HCT116 (cell line): Measurements from ENCODE around the gene MGST1. TPM values are rescaled to one million over a fixed set of nuclear protein-coding genes. Genes with fewer than 3 reads are reported as not detected.

Source experiments
- ATAC-seq: fragments of 200-7000 bp; cut with Tn5 transposase; 2 replicates; pipeline ENCODE4 v1.9.1; 2020; ENCODE audit warnings: mild to moderate bottlenecking, moderate library complexity
- BruUV-seq: library from RNA; stranded (reverse); fragments of 400-500 nt; replicated peaks from 2 replicates; lab custom pipeline; 2021; lab: Mats Ljungman, UMichigan
- CTCF ChIA-PET: fragments of 300-600 bp; sonication (Branson Sonifier 250); formaldehyde crosslinking; loops from one replicate; lab custom pipeline; 2021; ENCODE audit warnings: antibody characterized with exemption; lab: Charles Lee
- POLR2A ChIA-PET: fragments of 300-600, 350-600 bp; sonication (Branson Sonifier 250); formaldehyde crosslinking; loops from one replicate; lab custom pipeline; 2021; ENCODE audit warnings: antibody characterized with exemption; lab: Charles Lee
- RAD21 ChIA-PET, 2 experiments: fragments of 300-600 bp; sonication (Branson Sonifier 250); formaldehyde crosslinking; loops; one replicate each; lab custom pipeline; 2023; ENCODE audit warnings: low total read pairs in 2 of 2; ENCODE audit not compliant: uncharacterized antibody in 2 of 2, unreplicated experiment in 2 of 2, low non-redundant PET in 1 of 2; lab: Charles Lee
- DNase-seq: peaks from one replicate; pipeline ENCODE4 v3.0.0-alpha.2; 2010; ENCODE audit warnings: low read depth, low spot score
- H2AFZ ChIP-seq: fragments of 200-600 bp; shearing (Covaris generic), sonication (generic); 2 replicates; pipeline ENCODE4 v1.6.1; 2017; ENCODE audit warnings: low read depth, mixed run types, mixed read lengths, antibody characterized with exemption, low read length; ENCODE audit not compliant: poor library complexity, severe bottlenecking
- H3K27ac ChIP-seq: 2 replicates; pipeline ENCODE4 v1.5.1; 2012; ENCODE audit warnings: low read depth, low read length
- H3K27me3 ChIP-seq: fragments of 200-600 bp; sonication (generic); 2 replicates; pipeline ENCODE4 v1.6.1; 2016; ENCODE audit warnings: mixed run types, low read length, mixed read lengths; ENCODE audit not compliant: insufficient read depth
- H3K36me3 ChIP-seq, 2 experiments: fragments of 200-500 bp in 1 of 2; fragments of 200-600 bp in 1 of 2; sonication (Bioruptor generic) in 1 of 2; sonication (generic) in 1 of 2; 2 replicates each; pipeline versions ENCODE4 v1.5.1 to v1.6.1; 2014 to 2016; ENCODE audit warnings: low read length in 2 of 2, inconsistent platforms in 1 of 2, mixed read lengths in 1 of 2, mixed run types in 1 of 2; ENCODE audit not compliant: insufficient read depth in 2 of 2, control insufficient read depth in 1 of 2
- H3K4me1 ChIP-seq, 2 experiments: fragments of 200-600 bp in 1 of 2; sonication (generic) in 1 of 2; 2 replicates each; pipeline versions ENCODE4 v1.5.1 to v1.6.1; 2012 to 2017; ENCODE audit warnings: low read length in 2 of 2, inconsistent platforms in 1 of 2, mild to moderate bottlenecking in 1 of 2, mixed read lengths in 1 of 2, mixed run types in 1 of 2, moderate library complexity in 1 of 2; ENCODE audit not compliant: insufficient read depth in 2 of 2, control insufficient read depth in 1 of 2
- H3K4me2 ChIP-seq: fragments of 200-600 bp; sonication (generic); 2 replicates; pipeline ENCODE4 v1.6.1; 2017; ENCODE audit warnings: mixed run types, low read length, mixed read lengths
- H3K4me3 ChIP-seq, 2 experiments: fragments of 200-600 bp in 1 of 2; sonication (generic) in 1 of 2; replicated peaks in 1 of 2; 2 replicates each; pipeline ENCODE4 v1.5.1; 2011 to 2016; ENCODE audit warnings: low read length in 2 of 2, control low read depth in 1 of 2, low read depth in 1 of 2, mild to moderate bottlenecking in 1 of 2, mixed read lengths in 1 of 2, mixed run types in 1 of 2
- H3K79me2 ChIP-seq: fragments of 200-600 bp; sonication (generic); 2 replicates; pipeline ENCODE4 v1.6.1; 2017; ENCODE audit warnings: mild to moderate bottlenecking, mixed run types, low read length, moderate library complexity, mixed read lengths; ENCODE audit not compliant: insufficient read depth
- H3K9ac ChIP-seq: fragments of 200-600 bp; sonication (generic); 2 replicates; pipeline ENCODE4 v1.6.1; 2016; ENCODE audit warnings: low read length, mixed read lengths
- H3K9me2 ChIP-seq: fragments of 200-600 bp; sonication (generic), shearing (Covaris generic); 2 replicates; pipeline ENCODE4 v1.6.1; 2017; ENCODE audit warnings: mixed run types, mild to moderate bottlenecking, moderate library complexity; ENCODE audit not compliant: insufficient read depth
- H3K9me3 ChIP-seq, 2 experiments: fragments of 200-500 bp in 1 of 2; fragments of 200-600 bp in 1 of 2; sonication (Bioruptor generic) in 1 of 2; sonication (generic) in 1 of 2; 2 replicates each; pipeline ENCODE4 v1.6.1; 2014 to 2017; ENCODE audit warnings: low read length in 2 of 2, mixed read lengths in 2 of 2, inconsistent platforms in 1 of 2, low read depth in 1 of 2, mild to moderate bottlenecking in 1 of 2, mixed run types in 1 of 2, moderate library complexity in 1 of 2; ENCODE audit not compliant: control insufficient read depth in 1 of 2, insufficient read depth in 1 of 2
- H4K20me1 ChIP-seq: fragments of 200-600 bp; sonication (generic), shearing (Covaris generic); 2 replicates; pipeline ENCODE4 v1.6.1; 2017; ENCODE audit warnings: mixed run types, mild to moderate bottlenecking, moderate library complexity; ENCODE audit not compliant: insufficient read depth
- CEBPB ChIP-seq: IDR thresholded peaks from 2 replicates; pipeline ENCODE4 v1.6.1; 2012; ENCODE audit warnings: low read depth
- EGR1 ChIP-seq: IDR thresholded peaks from 2 replicates; pipeline ENCODE4 v1.6.1; 2012; ENCODE audit warnings: low read depth
- ELF1 ChIP-seq: IDR thresholded peaks from 2 replicates; pipeline ENCODE4 v1.6.1; 2012; ENCODE audit warnings: low read depth, borderline replicate concordance
- EZH2 ChIP-seq: fragments of 200-600 bp; sonication (generic); IDR thresholded peaks from 2 replicates; pipeline ENCODE4 v1.6.1; 2017; ENCODE audit warnings: antibody characterized with exemption, mixed run types
- EZH2phosphoT487 ChIP-seq: fragments of 200-600 bp; IDR thresholded peaks from 2 replicates; pipeline ENCODE4 v1.6.1; 2018; ENCODE audit warnings: antibody characterized with exemption, borderline replicate concordance
- JUND ChIP-seq: IDR thresholded peaks from 2 replicates; pipeline ENCODE4 v1.6.1; 2012
- POLR2A ChIP-seq: IDR thresholded peaks from 2 replicates; pipeline ENCODE4 v1.7.0; 2011; ENCODE audit warnings: borderline replicate concordance; ENCODE audit not compliant: insufficient read depth, insufficient read length; ENCODE audit errors: extremely low read depth
- RAD21 ChIP-seq: IDR thresholded peaks from 2 replicates; pipeline ENCODE4 v1.6.1; 2012; ENCODE audit warnings: low read depth, mild to moderate bottlenecking
- SIN3A ChIP-seq: IDR thresholded peaks from 2 replicates; pipeline ENCODE4 v1.6.1; 2012; ENCODE audit warnings: low read depth
- SP1 ChIP-seq: IDR thresholded peaks from 2 replicates; pipeline ENCODE4 v1.6.1; 2012; ENCODE audit warnings: low read depth
- SRF ChIP-seq: IDR thresholded peaks from 2 replicates; pipeline ENCODE4 v1.6.1; 2012; ENCODE audit warnings: low read depth
- TCF7L2 ChIP-seq: IDR thresholded peaks from 2 replicates; pipeline ENCODE4 v1.7.0; 2011; ENCODE audit warnings: borderline replicate concordance, inconsistent platforms; ENCODE audit not compliant: insufficient read depth, insufficient read length; ENCODE audit errors: extremely low read depth
- YY1 ChIP-seq: IDR thresholded peaks from 2 replicates; pipeline ENCODE4 v1.6.1; 2011; ENCODE audit warnings: low read length, low read depth, moderate library complexity, mild to moderate bottlenecking; ENCODE audit not compliant: insufficient replicate concordance; ENCODE audit errors: extremely low read depth
- ZFX ChIP-seq: fragments of 450-650 bp; IDR thresholded peaks from 2 replicates; pipeline ENCODE4 v1.6.1; 2017
- ZNF274 ChIP-seq: fragments of 200-500 bp; sonication (Bioruptor generic); IDR thresholded peaks from 2 replicates; pipeline ENCODE4 v1.6.1; 2014; ENCODE audit warnings: mild to moderate bottlenecking, low read depth, low read length, inconsistent platforms
- intact Hi-C: fragments of 100-400 bp; cut with micrococcal nuclease; formaldehyde crosslinking; loops from 2 replicates; pipeline ENCODE4 v1.10.0; 2022
- total RNA-seq: library from RNA; stranded (reverse); gene quantifications from one replicate; pipeline ENCODE4 v1.2.1, GENCODE V29; 2021; ENCODE audit not compliant: unreplicated experiment
- TF ChIP-seq, protein P1 (sequence below), 3 experiments: fragments of 200-600 bp in 1 of 3; sonication (generic) in 1 of 3; IDR thresholded peaks in 2 of 3; conservative IDR thresholded peaks in 1 of 3; 2 replicates each; pipeline ENCODE4 v1.5.1; 2012 to 2017; ENCODE audit warnings: low read depth in 2 of 3, low read length in 2 of 3, antibody characterized with exemption in 1 of 3, borderline replicate concordance in 1 of 3, control low read depth in 1 of 3, mild to moderate bottlenecking in 1 of 3, mixed read lengths in 1 of 3, mixed run types in 1 of 3, moderate library complexity in 1 of 3; ENCODE audit not compliant: insufficient read depth in 1 of 3
- TF ChIP-seq, protein P2 (sequence below): IDR thresholded peaks from 2 replicates; pipeline ENCODE4 v1.6.1; 2011; ENCODE audit warnings: mild to moderate bottlenecking, low read length, moderate library complexity; ENCODE audit not compliant: insufficient replicate concordance; ENCODE audit errors: extremely low read depth
- TF ChIP-seq, protein P3 (sequence below): IDR thresholded peaks from 2 replicates; pipeline ENCODE4 v1.6.1; 2012
- TF ChIP-seq, protein P4 (sequence below): IDR thresholded peaks from 2 replicates; pipeline ENCODE4 v1.6.1; 2012

The MGST1 gene
- total RNA-seq, 1 experiment from 2014 or later: 111 TPM

DNA sequence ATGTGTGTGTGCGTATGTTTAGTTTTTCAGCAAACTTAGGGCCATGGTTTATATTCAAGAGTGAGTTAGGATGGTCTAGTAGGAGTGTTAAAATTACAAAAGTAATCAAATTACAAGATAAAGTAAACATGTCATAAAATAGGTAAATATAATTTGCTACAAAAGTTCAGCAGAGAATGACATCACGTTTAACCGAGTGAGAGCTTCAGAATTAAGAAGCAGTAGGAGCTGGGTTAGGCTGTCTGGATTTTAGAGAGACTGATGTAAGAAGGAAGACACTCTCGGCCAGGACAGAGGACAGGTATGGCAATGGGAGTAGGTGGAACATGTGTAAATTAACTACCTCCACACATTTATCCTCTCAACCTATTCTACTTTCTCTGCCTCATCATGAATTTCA, 11.6 kb upstream of the MGST1 start (continued):
- TF ChIP-seq, protein P1, sequence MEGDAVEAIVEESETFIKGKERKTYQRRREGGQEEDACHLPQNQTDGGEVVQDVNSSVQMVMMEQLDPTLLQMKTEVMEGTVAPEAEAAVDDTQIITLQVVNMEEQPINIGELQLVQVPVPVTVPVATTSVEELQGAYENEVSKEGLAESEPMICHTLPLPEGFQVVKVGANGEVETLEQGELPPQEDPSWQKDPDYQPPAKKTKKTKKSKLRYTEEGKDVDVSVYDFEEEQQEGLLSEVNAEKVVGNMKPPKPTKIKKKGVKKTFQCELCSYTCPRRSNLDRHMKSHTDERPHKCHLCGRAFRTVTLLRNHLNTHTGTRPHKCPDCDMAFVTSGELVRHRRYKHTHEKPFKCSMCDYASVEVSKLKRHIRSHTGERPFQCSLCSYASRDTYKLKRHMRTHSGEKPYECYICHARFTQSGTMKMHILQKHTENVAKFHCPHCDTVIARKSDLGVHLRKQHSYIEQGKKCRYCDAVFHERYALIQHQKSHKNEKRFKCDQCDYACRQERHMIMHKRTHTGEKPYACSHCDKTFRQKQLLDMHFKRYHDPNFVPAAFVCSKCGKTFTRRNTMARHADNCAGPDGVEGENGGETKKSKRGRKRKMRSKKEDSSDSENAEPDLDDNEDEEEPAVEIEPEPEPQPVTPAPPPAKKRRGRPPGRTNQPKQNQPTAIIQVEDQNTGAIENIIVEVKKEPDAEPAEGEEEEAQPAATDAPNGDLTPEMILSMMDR (IDR thresholded peaks at IDR 0.05 in 2 of 3, conservative IDR thresholded peaks at IDR 0.05 in 1 of 3; ENCODE audit: borderline replicate concordance in 1 of 3, insufficient read depth in 1 of 3, low read depth in 2 of 3, low read length in 2 of 3): no peak
- no peak for TF ChIP-seq JUND
- TF ChIP-seq, protein P2, sequence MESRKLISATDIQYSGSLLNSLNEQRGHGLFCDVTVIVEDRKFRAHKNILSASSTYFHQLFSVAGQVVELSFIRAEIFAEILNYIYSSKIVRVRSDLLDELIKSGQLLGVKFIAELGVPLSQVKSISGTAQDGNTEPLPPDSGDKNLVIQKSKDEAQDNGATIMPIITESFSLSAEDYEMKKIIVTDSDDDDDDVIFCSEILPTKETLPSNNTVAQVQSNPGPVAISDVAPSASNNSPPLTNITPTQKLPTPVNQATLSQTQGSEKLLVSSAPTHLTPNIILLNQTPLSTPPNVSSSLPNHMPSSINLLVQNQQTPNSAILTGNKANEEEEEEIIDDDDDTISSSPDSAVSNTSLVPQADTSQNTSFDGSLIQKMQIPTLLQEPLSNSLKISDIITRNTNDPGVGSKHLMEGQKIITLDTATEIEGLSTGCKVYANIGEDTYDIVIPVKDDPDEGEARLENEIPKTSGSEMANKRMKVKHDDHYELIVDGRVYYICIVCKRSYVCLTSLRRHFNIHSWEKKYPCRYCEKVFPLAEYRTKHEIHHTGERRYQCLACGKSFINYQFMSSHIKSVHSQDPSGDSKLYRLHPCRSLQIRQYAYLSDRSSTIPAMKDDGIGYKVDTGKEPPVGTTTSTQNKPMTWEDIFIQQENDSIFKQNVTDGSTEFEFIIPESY: no peak
- TF ChIP-seq TCF7L2: no peak
- no peak for TF ChIP-seq ZFX
- TF ChIP-seq POLR2A: no peak
- no peak for TF ChIP-seq SIN3A
- no peak for TF ChIP-seq SRF
- TF ChIP-seq RAD21: no peak
- TF ChIP-seq EGR1: no peak
- TF ChIP-seq ZNF274: no peak
- TF ChIP-seq SP1: no peak
- no peak for TF ChIP-seq EZH2

DNA sequence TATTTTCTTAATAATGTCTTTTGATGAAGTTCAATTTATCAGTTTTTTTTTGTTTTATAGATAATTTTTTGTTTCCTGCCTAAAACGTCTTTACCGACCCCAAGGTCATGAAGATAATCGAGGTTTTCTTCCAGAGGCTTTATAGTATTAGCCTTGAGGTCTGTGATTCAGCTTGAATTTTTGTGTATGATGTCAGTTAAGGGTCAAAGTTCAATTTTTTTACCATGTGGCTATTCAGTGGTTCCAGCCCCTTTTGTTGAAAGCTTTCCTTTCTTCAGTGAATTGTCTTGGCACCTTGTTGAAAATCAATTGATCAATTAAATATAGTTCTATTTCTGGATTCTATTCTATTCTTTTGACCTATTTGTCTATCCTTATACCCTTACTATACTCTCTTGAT, 3.2 kb upstream of the MGST1 start:
- H3K36me3 ChIP-seq: no peaks in the 10 kb centered on the region
- H3K4me1 ChIP-seq: peaks cover 8 to 27% of the 10 kb centered on the region in 2 experiments; a peak in 3 of 4 replicates
- no peak overlapping the region for H3K4me2 ChIP-seq
- H3K27ac ChIP-seq: no peak overlapping the region
- ATAC-seq (no peak), DNase-seq (no peak)
- no peak overlapping the region for H3K4me3 ChIP-seq
- intact Hi-C loops: no loop called here
- peak overlapping the region; percentile 37 for H2AFZ ChIP-seq
- H3K9me2 ChIP-seq: no peaks in the 10 kb centered on the region
- no peaks in the 10 kb centered on the region for H3K27me3 ChIP-seq
- ChIA-PET POLR2A (no interaction called here), CTCF (no interaction called here), RAD21 (no interaction called here)
- no peak overlapping the region for H3K9ac ChIP-seq
- no peaks in the 10 kb centered on the region for H3K9me3 ChIP-seq
- no peaks in the 10 kb centered on the region for H4K20me1 ChIP-seq
- TF ChIP-seq EZH2phosphoT487 (no peak), ELF1 (no peak), ZNF274 (no peak), ZFX (no peak), YY1 (no peak), CEBPB (no peak), SIN3A (no peak)
- TF ChIP-seq, protein P3, sequence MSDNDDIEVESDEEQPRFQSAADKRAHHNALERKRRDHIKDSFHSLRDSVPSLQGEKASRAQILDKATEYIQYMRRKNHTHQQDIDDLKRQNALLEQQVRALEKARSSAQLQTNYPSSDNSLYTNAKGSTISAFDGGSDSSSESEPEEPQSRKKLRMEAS: no peak
- TF ChIP-seq, protein P4, sequence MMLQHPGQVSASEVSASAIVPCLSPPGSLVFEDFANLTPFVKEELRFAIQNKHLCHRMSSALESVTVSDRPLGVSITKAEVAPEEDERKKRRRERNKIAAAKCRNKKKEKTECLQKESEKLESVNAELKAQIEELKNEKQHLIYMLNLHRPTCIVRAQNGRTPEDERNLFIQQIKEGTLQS: no peak
- no TSS peak for BruUV-seq
- H3K79me2 ChIP-seq: peaks cover 24% of the 10 kb centered on the region
